WTC11 (cell line): ENCODE data around the gene KCNB1. TPM values are rescaled to one million over a fixed set of nuclear protein-coding genes. Genes with fewer than 3 reads are reported as not detected.

Experiments
- ATAC-seq: fragments of 200-7000 bp; cut with Tn5 transposase; 2 replicates; pipeline ENCODE4 v1.10.0; 2021; ENCODE audit warnings: mild to moderate bottlenecking, moderate library complexity
- CTCF ChIA-PET: fragments of 300-600 bp; sonication (Branson Sonifier 250); formaldehyde crosslinking; loops from one replicate; lab custom pipeline; 2021; ENCODE audit warnings: antibody characterized with exemption; lab: Charles Lee
- POLR2A ChIA-PET: fragments of 350-600 bp; sonication (Branson Sonifier 250); formaldehyde crosslinking; loops from one replicate; lab custom pipeline; 2021; ENCODE audit warnings: antibody characterized with exemption; lab: Charles Lee
- DNase-seq: peaks from one replicate; pipeline ENCODE4 v3.0.0; 2021; ENCODE audit warnings: low spot score
- H3K27ac Mint-ChIP-seq: 2 replicates; pipeline ENCODE4 v1.8.0; 2021; ENCODE audit warnings: mixed read lengths
- H3K27me3 Mint-ChIP-seq: 2 replicates; pipeline ENCODE4 v1.8.0; 2021; ENCODE audit warnings: low read depth, mild to moderate bottlenecking, moderate library complexity, mixed read lengths
- H3K36me3 Mint-ChIP-seq: 2 replicates; pipeline ENCODE4 v1.8.0; 2021; ENCODE audit warnings: mixed read lengths
- H3K4me1 Mint-ChIP-seq: 2 replicates; pipeline ENCODE4 v1.8.0; 2022; ENCODE audit warnings: mixed read lengths
- H3K4me3 Mint-ChIP-seq: 2 replicates; pipeline ENCODE4 v1.8.0; 2021; ENCODE audit warnings: mild to moderate bottlenecking, moderate library complexity, mixed read lengths
- H3K9me3 Mint-ChIP-seq: 2 replicates; pipeline ENCODE4 v1.8.0; 2021; ENCODE audit warnings: mixed read lengths
- CREM ChIP-seq: sonication (generic); formaldehyde crosslinking; IDR thresholded peaks from 2 replicates; pipeline ENCODE4 v1.8.1; 2022; ENCODE audit warnings: mild to moderate bottlenecking, missing genetic modification reagents, moderate library complexity
- ESRRA ChIP-seq: sonication (generic); formaldehyde crosslinking; IDR thresholded peaks from 2 replicates; pipeline ENCODE4 v1.8.1; 2022; ENCODE audit warnings: mild to moderate bottlenecking, missing genetic modification reagents, borderline replicate concordance
- GABPB1 ChIP-seq: sonication (generic); formaldehyde crosslinking; IDR thresholded peaks from 2 replicates; pipeline ENCODE4 v1.8.1; 2023; ENCODE audit warnings: mild to moderate bottlenecking, missing genetic modification reagents
- HMGA2 ChIP-seq: fragments of 250-450 bp; sonication (Bioruptor Pico); IDR thresholded peaks from 2 replicates; pipeline ENCODE4 v1.4.0; 2021; ENCODE audit warnings: mild to moderate bottlenecking, moderate library complexity
- KAT7 ChIP-seq: sonication (generic); formaldehyde crosslinking; IDR thresholded peaks from 2 replicates; pipeline ENCODE4 v1.8.1; 2023; ENCODE audit warnings: missing genetic modification reagents, mild to moderate bottlenecking, borderline replicate concordance
- MAX ChIP-seq: sonication (generic); formaldehyde crosslinking; IDR thresholded peaks from 2 replicates; pipeline ENCODE4 v1.8.0; 2022; ENCODE audit warnings: mild to moderate bottlenecking, missing genetic modification reagents
- MYBL2 ChIP-seq: sonication (generic); formaldehyde crosslinking; IDR thresholded peaks from 2 replicates; pipeline ENCODE4 v1.8.1; 2023; ENCODE audit warnings: mild to moderate bottlenecking, moderate library complexity, missing genetic modification reagents
- NR1H2 ChIP-seq: sonication (generic); formaldehyde crosslinking; IDR thresholded peaks from 2 replicates; pipeline ENCODE4 v1.9.0; 2021; ENCODE audit warnings: mild to moderate bottlenecking, moderate library complexity, missing genetic modification reagents
- NR2C2 ChIP-seq: sonication (generic); formaldehyde crosslinking; IDR thresholded peaks from 2 replicates; pipeline ENCODE4 v1.8.0; 2022; ENCODE audit warnings: mild to moderate bottlenecking, missing genetic modification reagents
- NR3C1 ChIP-seq: sonication (generic); formaldehyde crosslinking; conservative IDR thresholded peaks from 2 replicates; pipeline ENCODE4 v1.8.1; 2023; ENCODE audit warnings: low read depth, mild to moderate bottlenecking, missing genetic modification reagents
- RORB ChIP-seq: fragments of 250-450 bp; sonication (Bioruptor Pico); IDR thresholded peaks from 2 replicates; pipeline ENCODE4 v1.9.0; 2021; ENCODE audit warnings: mild to moderate bottlenecking
- SMAD4 ChIP-seq: sonication (generic); formaldehyde crosslinking; IDR thresholded peaks from 2 replicates; pipeline ENCODE4 v1.8.0; 2022; ENCODE audit warnings: mild to moderate bottlenecking, missing genetic modification reagents
- SP1 ChIP-seq: sonication (generic); formaldehyde crosslinking; conservative IDR thresholded peaks from 2 replicates; pipeline ENCODE4 v1.8.1; 2022; ENCODE audit warnings: missing genetic modification reagents
- TEAD4 ChIP-seq: sonication (generic); formaldehyde crosslinking; IDR thresholded peaks from 2 replicates; pipeline ENCODE4 v1.8.0; 2022; ENCODE audit warnings: mild to moderate bottlenecking, missing genetic modification reagents
- USF2 ChIP-seq: sonication (generic); formaldehyde crosslinking; IDR thresholded peaks from 2 replicates; pipeline ENCODE4 v1.8.1; 2023; ENCODE audit warnings: mild to moderate bottlenecking, missing genetic modification reagents, moderate library complexity
- ZNF232 ChIP-seq: sonication (generic); formaldehyde crosslinking; IDR thresholded peaks from 2 replicates; pipeline ENCODE4 v1.8.0; 2022; ENCODE audit warnings: mild to moderate bottlenecking, missing genetic modification reagents
- ZNF317 ChIP-seq: sonication (generic); formaldehyde crosslinking; IDR thresholded peaks from 2 replicates; pipeline ENCODE4 v1.8.1; 2023; ENCODE audit warnings: low read depth, mild to moderate bottlenecking, moderate library complexity, missing genetic modification reagents, borderline replicate concordance
- ZNF396 ChIP-seq: fragments of 250-450 bp; sonication (Bioruptor Pico); IDR thresholded peaks from 2 replicates; pipeline ENCODE4 v1.8.0; 2021; ENCODE audit warnings: mild to moderate bottlenecking, moderate library complexity, borderline replicate concordance
- total RNA-seq: library from RNA; stranded (reverse); gene quantifications from 3 replicates; pipeline ENCODE4 v1.2.3, GENCODE V29; 2021
- TF ChIP-seq, protein P1 (sequence below): fragments of 250-450 bp; sonication (Bioruptor Pico); conservative IDR thresholded peaks from 2 replicates; pipeline ENCODE4 v1.9.0; 2021; ENCODE audit warnings: mild to moderate bottlenecking
- TF ChIP-seq, protein P2 (sequence below): sonication (generic); formaldehyde crosslinking; conservative IDR thresholded peaks from 2 replicates; pipeline ENCODE4 v1.8.1; 2022; ENCODE audit warnings: mild to moderate bottlenecking, missing genetic modification reagents

Gene KCNB1
- total RNA-seq, 1 experiment from 2014 or later, result 1.1 TPM

GRCh38 chr20:49496553-49497397 is 14.3 kb upstream of the KCNB1 start:
- POLR2A ChIA-PET, result no interaction called here
- DNase-seq (no peak), ATAC-seq (peak; percentile 21; the same call in 1 of the 2 replicates)
- peaks cover 9% of the 10 kb centered on the region for H3K4me1 Mint-ChIP-seq
- no peak overlapping the region for H3K27ac Mint-ChIP-seq
- no peak overlapping the region for H3K4me3 Mint-ChIP-seq
- H3K9me3 Mint-ChIP-seq, result peaks cover 7% of the 10 kb centered on the region
- H3K36me3 Mint-ChIP-seq, result no peaks in the 10 kb centered on the region
- CTCF ChIA-PET, result interaction anchor here (0.9 to 4.4 kb wide), 7 partner anchors 12 to 176 kb away, joined by 4 to 32 read pairs (median 5); no protein-coding TSS in a partner anchor
- no peak for TF ChIP-seq NR3C1
- TF ChIP-seq, protein P1, sequence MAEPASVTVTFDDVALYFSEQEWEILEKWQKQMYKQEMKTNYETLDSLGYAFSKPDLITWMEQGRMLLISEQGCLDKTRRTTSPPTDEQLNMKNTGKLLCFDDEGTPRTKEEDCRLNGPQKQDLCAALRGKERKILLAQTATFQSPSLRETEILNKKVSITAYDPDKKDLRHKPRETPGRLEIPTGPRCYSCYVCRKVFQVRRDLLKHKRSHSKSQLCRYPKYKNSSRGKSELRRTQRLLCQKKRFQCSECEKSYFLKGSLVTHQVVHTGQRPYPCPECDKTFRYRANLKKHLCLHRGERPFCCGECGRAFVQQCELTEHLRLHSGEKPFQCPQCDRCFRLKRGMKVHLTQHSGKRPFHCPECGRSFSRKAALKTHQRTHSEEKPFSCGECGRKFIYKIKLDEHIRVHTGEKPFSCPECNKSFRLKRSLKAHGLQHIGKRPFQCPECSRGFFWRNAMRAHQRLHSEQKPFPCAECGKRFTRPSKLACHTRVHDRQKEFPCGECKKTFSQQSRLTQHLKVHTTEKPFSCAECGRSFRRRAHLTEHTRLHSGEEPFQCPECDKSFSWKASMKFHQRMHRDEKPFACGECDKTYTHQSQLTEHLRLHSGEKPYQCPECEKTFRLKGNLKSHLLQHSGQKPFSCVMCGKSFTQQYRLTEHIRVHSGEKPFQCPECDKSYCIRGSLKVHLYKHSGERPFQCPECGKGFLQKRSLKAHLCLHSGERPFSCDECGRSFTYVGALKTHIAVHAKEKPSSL (CRISPR knock-in tag), result no peak
- TF ChIP-seq SP1 (CRISPR knock-in tag), result no peak
- TF ChIP-seq ZNF232 (CRISPR knock-in tag), result no peak
- no peak for TF ChIP-seq GABPB1 (CRISPR knock-in tag)
- TF ChIP-seq MAX (CRISPR knock-in tag), result no peak
- TF ChIP-seq MYBL2 (CRISPR knock-in tag), result no peak
- TF ChIP-seq, protein P2, sequence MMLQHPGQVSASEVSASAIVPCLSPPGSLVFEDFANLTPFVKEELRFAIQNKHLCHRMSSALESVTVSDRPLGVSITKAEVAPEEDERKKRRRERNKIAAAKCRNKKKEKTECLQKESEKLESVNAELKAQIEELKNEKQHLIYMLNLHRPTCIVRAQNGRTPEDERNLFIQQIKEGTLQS (CRISPR knock-in tag), result no peak
- H3K27me3 Mint-ChIP-seq, result peaks cover 3% of the 10 kb centered on the region

GRCh38 chr20:49496043-49496442 is 13.6 kb upstream of the KCNB1 start:
- no peak for DNase-seq
- peaks cover 4% of the 10 kb centered on the region; the same call in 1 of the 2 replicates for H3K9me3 Mint-ChIP-seq
- H3K4me3 Mint-ChIP-seq, result no peak overlapping the region
- ChIA-PET CTCF (interaction anchor here (1.4 to 4.4 kb wide), 5 partner anchors 11 to 161 kb away, joined by 4 to 32 read pairs (median 5); no protein-coding TSS in a partner anchor), POLR2A (no interaction called here)
- TF ChIP-seq HMGA2, result no peak
- no peaks in the 10 kb centered on the region for H3K36me3 Mint-ChIP-seq
- no peak overlapping the region for H3K27ac Mint-ChIP-seq
- peaks cover 9% of the 10 kb centered on the region for H3K4me1 Mint-ChIP-seq
- ATAC-seq, result no peak
- peaks cover 3% of the 10 kb centered on the region for H3K27me3 Mint-ChIP-seq

DNA sequence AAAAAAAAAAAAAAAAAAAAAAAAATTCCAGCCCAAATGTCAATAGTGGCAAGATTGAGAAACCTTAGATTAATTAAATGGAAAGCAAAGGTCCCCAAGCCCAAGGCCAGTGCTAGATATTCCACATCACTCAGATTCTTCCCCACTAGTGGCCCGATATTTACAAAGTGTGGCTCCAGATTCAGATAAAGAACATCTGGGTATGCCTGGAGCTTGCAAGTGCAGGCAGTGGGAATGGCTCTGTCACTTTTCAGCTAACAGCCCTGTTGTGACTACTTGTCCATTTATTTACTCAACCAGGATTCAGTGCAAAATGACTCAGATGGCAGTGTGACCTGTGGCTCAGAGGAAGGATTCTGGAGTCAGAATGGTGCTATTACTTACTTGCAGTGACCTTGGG is 8.2 kb upstream of the KCNB1 start:
- no peaks in the 10 kb centered on the region for H3K36me3 Mint-ChIP-seq
- H3K4me1 Mint-ChIP-seq, result no peaks in the 10 kb centered on the region
- H3K27ac Mint-ChIP-seq, result no peak overlapping the region
- ChIA-PET POLR2A (no interaction called here), CTCF (no interaction called here)
- ATAC-seq (no peak), DNase-seq (no peak)
- no peak overlapping the region for H3K4me3 Mint-ChIP-seq
- peaks cover 27% of the 10 kb centered on the region for H3K27me3 Mint-ChIP-seq
- H3K9me3 Mint-ChIP-seq, result peaks cover 16% of the 10 kb centered on the region
- no peak for TF ChIP-seq NR2C2
- TF ChIP-seq TEAD4 (CRISPR knock-in tag), result no peak
- no peak for TF ChIP-seq NR1H2 (CRISPR knock-in tag)
- no peak for TF ChIP-seq CREM
- no peak for TF ChIP-seq ESRRA (CRISPR knock-in tag)
- no peak for TF ChIP-seq USF2 (CRISPR knock-in tag)
- no peak for TF ChIP-seq RORB (CRISPR knock-in tag)
- no peak for TF ChIP-seq ZNF317
- no peak for TF ChIP-seq KAT7 (CRISPR knock-in tag)
- no peak for TF ChIP-seq GABPB1 (CRISPR knock-in tag)
- TF ChIP-seq SMAD4 (CRISPR knock-in tag), result no peak
- TF ChIP-seq ZNF396 (CRISPR knock-in tag), result no peak
